Right ventricle myocardium superior (tissue), 1 donor: ENCODE data around the gene ANKRD9. TPM values are rescaled to one million over a fixed set of nuclear protein-coding genes. Genes with fewer than 3 reads are reported as not detected.
A peak's percentile ranks its signal among the peaks of the same experiment; 100 is the strongest.

Experiments used
- ATAC-seq: fragments of 200-7000 bp; cut with Tn5 transposase; one replicate; pipeline ENCODE4 v1.9.1; 2020; ENCODE audit warnings: mild to moderate bottlenecking; ENCODE audit not compliant: poor library complexity
- DNase-seq: peaks from one replicate; pipeline ENCODE4 v3.0.0-alpha.2; 2020
- intact Hi-C: fragments of 100-400 bp; cut with DNase I; formaldehyde crosslinking; loops from one replicate; pipeline ENCODE4 v1.11.2; 2022
- total RNA-seq: library from RNA; stranded (reverse); fragmentation: NEBNext Ultra II Directional; extraction: Animal tissue kit (Norgen Biotek cat#: 25700); gene quantifications from one replicate; pipeline ENCODE4 v1.2.1, GENCODE V29; 2021
- donor health status: DM: no; HTN: yes; CAD: no; lungs with severe emphysema.

The ANKRD9 gene
- total RNA-seq, 1 donor from 2014 or later, result 159 TPM

GRCh38 chr14:102491366-102491765 lies 18.2 kb downstream of the ANKRD9 start:
- no peak for ATAC-seq
- intact Hi-C loops, result no loop called here
- DNase-seq, result peak; percentile 4

- DNase-seq (peak; percentile 18), ATAC-seq (no peak)
- intact Hi-C loops, result no loop called here
These were observed 19.1 kb downstream of the ANKRD9 start for GRCh38 chr14:102490456-102490855.

- ATAC-seq, result peak; percentile 37
- intact Hi-C loops, result no loop called here
- peak; percentile 37 for DNase-seq
These were observed 22.4 kb downstream of the ANKRD9 start for GRCh38 chr14:102487204-102487577.

GRCh38 chr14:102486513-102487203 lies 22.9 kb downstream of the ANKRD9 start:
- DNase-seq (peak; percentile 38), ATAC-seq (peak; percentile 47)
- intact Hi-C loops, result no loop called here

GRCh38 chr14:102485693-102486512 lies 23.7 kb downstream of the ANKRD9 start:
- no peak for ATAC-seq
- intact Hi-C loops, result no loop called here
- peak; percentile 17 for DNase-seq

- DNase-seq, result peak; percentile 2
- intact Hi-C loops, result no loop called here
- ATAC-seq, result no peak
These were observed 25.3 kb downstream of the ANKRD9 start for GRCh38 chr14:102484316-102484715.

- DNase-seq (no peak), ATAC-seq (no peak)
- intact Hi-C loops, result no loop called here
These were observed 27.8 kb downstream of the ANKRD9 start for GRCh38 chr14:102481791-102482238.

- DNase-seq (no peak), ATAC-seq (no peak)
- intact Hi-C loops, result no loop called here
These were observed 28.2 kb downstream of the ANKRD9 start for GRCh38 chr14:102481371-102481770.

- DNase-seq, result peak; percentile 69
- ATAC-seq, result peak; percentile 64
- intact Hi-C loops, result no loop called here
These were observed 29.8 kb downstream of the ANKRD9 start for GRCh38 chr14:102479777-102480176.

GRCh38 chr14:102479107-102479506 lies 30.5 kb downstream of the ANKRD9 start:
- ATAC-seq, result no peak
- intact Hi-C loops, result no loop called here

GRCh38 chr14:102474934-102475333 lies 34.6 kb downstream of the ANKRD9 start:
- ATAC-seq (peak; percentile 94), DNase-seq (peak; percentile 90)
- intact Hi-C loops, result no loop called here

More at GRCh38 chr14:102479107-102479506, 30.5 kb downstream of the ANKRD9 start:
- DNase-seq, result no peak

GRCh38 chr14:102473559-102473958 lies 36.0 kb downstream of the ANKRD9 start:
- DNase-seq (no peak), ATAC-seq (no peak)
- intact Hi-C loops, result no loop called here

- DNase-seq (no peak), ATAC-seq (no peak)
- intact Hi-C loops, result no loop called here
These were observed 36.8 kb downstream of the ANKRD9 start for GRCh38 chr14:102472791-102473150.

GRCh38 chr14:102471921-102472790 lies 37.4 kb downstream of the ANKRD9 start:
- DNase-seq (no peak), ATAC-seq (no peak)
- intact Hi-C loops, result no loop called here

GRCh38 chr14:102469261-102469660 lies 40.3 kb downstream of the ANKRD9 start:
- ATAC-seq, result no peak
- intact Hi-C loops, result no loop called here
- DNase-seq, result no peak

GRCh38 chr14:102464846-102465341 lies 44.7 kb downstream of the ANKRD9 start:
- DNase-seq (no peak), ATAC-seq (no peak)
- intact Hi-C loops, result no loop called here

- ATAC-seq, result no peak
- DNase-seq, result no peak
- intact Hi-C loops, result no loop called here
These were observed 45.6 kb downstream of the ANKRD9 start for GRCh38 chr14:102464006-102464405.

GRCh38 chr14:102462391-102462790 lies 47.2 kb downstream of the ANKRD9 start:
- intact Hi-C loops, result no loop called here
- no peak for ATAC-seq

More at GRCh38 chr14:102462391-102462790, 47.2 kb downstream of the ANKRD9 start:
- no peak for DNase-seq
